Measurements from ENCODE around the gene GLRX3.

GRCh38 chr10:130190737-130191115 is 54.5 kb downstream of the GLRX3 start:
- TF ChIP-seq CTCF (conservative IDR thresholded peaks at IDR 0.05; ENCODE audit: low read depth, low read length) (no peak), EZH2 (IDR thresholded peaks at IDR 0.05; ENCODE audit: low read length, unreplicated experiment) (no peak), EZH2phosphoT487 (IDR thresholded peaks at IDR 0.05; ENCODE audit: borderline replicate concordance, low read length) (no peak)

Data from PC-3 (cell line).